CD4-positive, alpha-beta T cell treated with Interleukin-2 at 100 ng/mL for 4 hours (primary cell): ENCODE data around the gene AMZ1.

ENCODE experiments used
- DNase-seq: peaks from one replicate; pipeline ENCODE4 v3.0.0-alpha.2; 2020; ENCODE audit warnings: low spot score

AMZ1 gene

GRCh38 chr7:2651847-2652735 is 35.9 kb upstream of the AMZ1 start:
- DNase-seq = no peak

- no peak for DNase-seq
Measured at GRCh38 chr7:2652736-2653060, 35.3 kb upstream of the AMZ1 start.

DNA sequence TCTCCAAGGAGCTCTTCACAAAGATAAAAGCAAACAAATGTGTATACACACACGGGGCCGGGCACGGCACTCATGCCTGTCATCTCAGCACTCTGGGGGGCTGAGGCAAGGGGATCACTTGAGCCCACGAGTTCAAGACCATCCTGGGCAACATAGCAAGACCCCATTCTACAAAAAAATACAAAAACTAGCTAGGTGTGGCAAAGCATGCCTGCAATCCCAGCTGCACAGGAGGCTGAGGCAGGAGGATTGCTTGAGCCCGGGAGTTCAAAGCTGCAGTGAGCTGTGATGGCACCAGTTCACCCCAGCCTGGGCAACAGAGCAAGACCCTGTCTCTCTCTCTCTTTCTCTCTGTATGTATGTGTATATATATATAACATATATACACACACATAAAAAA is 33.9 kb upstream of the AMZ1 start:
- no peak for DNase-seq

DNA sequence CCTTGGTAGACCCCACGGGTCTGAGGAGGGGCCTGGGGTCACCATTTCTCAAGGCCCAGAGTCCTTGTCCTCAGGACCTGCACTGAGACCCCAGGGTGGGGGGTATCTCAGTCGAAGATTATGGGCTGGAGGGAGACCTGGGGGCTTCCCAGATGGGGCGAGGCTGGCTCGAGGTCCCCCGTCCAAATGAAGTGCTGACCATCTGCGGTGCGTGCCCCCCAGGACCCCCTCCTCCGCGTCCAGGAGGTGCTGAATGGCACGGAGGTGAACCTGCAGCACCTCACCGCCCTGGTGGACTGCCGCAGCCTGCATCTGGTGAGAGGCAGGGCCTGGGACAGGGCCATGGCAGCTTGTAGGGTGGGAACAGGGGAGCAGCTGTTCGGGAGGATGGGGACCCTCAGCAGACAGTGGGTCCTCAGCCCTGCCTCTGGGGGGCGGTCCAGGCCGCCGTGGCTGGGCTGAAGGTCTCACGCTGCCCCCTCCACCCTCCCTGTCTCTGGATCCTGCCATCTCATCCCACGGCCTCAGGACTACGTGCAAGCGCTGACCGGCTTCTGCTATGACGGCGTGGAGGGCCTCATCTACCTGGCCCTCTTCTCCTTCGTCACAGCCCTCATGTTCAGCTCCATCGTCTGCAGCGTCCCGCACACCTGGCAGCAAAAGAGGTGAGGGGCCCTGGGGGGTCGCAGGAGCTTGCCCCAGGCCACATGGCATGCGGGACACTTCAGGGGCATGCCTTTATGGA is 32.0 kb upstream of the AMZ1 start:
- DNase-seq = no peak

- DNase-seq = no peak
Measured at GRCh38 chr7:2657208-2657607, 30.8 kb upstream of the AMZ1 start.

DNA sequence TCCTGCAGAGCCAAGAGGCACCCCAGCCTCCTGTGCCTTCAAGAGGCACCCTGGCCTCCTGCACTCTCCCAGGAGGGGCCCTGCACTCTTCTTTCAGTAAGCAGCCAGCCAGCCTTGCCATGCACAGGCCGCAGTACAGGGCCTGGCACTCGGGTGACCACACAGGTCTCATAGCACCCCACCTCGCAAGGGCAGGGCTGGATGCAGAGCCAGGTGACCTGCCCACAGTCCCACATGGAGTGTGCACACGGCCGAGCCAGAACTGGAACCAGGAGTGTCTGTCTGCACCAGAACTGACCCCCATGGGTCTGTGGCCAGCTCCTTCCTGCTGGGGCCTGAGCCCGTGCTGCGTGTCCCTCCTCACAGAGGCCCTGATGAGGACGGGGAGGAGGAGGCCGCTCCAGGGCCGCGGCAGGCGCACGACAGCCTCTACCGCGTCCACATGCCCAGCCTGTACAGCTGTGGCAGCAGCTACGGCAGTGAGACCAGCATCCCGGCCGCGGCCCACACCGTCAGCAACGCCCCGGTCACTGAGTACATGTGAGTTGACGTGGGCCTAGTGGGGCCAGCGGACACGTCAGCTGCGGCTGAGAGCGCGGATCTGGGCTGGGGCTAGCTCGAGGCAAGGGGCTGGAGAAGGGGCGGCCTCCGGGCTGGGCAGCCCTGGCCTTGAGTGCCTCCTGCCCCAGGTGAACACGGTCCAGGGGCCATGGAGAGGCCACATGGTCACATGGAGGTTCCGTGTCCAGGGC is 29.9 kb upstream of the AMZ1 start:
- no peak for DNase-seq

GRCh38 chr7:2658941-2659340 is 29.1 kb upstream of the AMZ1 start:
- no peak for DNase-seq

GRCh38 chr7:2659556-2660358 is 28.2 kb upstream of the AMZ1 start:
- no peak for DNase-seq

DNA sequence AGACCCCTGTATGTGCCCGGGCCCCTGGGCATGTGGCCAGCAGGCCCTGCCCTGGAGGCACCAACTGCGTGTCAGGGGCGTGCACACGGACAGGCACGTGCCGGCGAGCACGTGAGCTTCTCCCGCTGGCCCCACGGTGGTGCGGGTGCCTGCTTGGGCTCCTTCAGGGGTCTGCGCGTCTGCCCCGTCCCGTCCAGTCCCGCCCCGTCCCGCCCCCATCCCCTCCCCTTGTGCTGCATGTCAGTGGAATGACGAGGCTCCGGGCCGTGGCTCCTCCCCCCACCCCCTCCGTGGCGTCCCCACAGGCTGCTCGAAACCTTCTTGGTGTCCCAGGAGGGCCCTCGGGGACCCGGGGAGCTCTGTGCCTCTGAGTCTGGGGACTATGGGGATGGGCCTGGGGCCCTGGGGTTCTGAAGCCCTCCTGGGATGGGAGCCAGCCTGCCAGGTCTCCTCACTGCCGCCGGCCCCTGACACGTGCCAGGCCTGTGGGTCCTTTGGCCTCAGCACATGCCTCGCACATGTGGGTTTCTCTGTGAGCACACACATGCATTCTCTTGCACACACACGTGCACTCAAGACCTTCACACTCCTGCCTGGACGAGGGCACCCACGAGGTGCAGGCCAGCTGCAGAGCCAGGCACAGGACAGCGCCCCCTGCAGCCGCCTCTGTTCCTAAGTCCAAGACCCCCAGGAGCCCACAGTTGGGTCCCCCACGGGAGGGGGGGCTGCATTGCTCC is 27.5 kb upstream of the AMZ1 start:
- no peak for DNase-seq

DNA sequence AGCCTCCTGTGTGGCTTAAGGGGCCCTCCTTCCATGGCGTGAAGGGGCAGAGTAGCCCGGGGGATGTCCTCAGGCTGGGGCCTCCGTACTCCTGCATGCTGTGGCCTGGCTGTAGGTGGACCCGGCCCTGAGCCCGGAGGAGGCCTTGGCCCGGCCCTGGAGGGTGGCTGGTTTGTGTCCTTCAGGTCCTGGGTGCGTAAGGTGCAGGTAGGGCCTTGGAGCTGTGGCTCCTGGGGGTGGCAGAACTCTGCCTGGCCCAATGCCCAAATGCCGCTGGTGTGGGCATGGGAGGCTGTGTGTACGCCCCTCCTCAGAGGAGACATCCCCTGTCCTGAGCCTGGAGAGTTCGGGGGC is 26.9 kb upstream of the AMZ1 start:
- DNase-seq = no peak

- DNase-seq = no peak
Measured at GRCh38 chr7:2661602-2662272, 26.3 kb upstream of the AMZ1 start.

- no peak for DNase-seq
Measured at GRCh38 chr7:2662273-2663120, 25.5 kb upstream of the AMZ1 start.

DNA sequence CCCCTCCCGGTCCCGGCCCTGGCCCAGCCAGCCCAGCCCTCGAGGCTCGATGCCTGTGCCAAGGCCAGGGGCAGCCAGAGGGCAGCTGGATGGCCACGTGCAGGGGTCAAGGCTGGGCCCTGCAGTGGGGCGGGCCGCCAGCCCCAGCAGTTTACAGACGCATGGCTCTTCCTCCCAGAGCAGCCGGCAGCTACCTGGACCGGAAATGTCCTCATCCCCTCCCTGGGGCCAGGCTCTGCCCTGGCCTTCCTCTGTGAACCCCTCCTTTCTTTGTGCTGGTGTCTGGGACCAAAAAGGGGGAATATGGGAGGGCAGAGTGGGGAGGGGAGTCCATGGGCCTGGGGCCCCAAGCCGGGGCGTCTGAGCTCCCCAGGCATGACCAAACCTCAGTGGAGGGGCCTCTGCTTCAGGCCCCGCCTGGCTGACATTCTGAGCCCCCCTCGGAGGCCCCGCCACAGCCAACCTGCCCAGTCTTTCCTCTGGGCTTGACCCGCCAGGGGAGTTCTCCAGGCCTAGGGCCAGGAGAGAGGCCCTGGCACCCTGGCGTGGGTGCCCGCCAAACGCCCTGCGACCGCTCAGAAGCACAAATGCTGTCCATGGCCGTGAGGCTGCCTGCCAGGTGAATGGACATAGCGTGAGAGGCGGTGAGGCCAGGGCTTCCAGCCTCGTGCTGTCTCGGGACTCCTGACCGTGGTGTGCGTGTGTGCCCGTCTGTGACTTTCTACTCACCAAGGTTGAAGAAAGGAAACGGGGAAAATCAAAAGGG is 24.7 kb upstream of the AMZ1 start:
- DNase-seq = no peak

GRCh38 chr7:2663960-2664359 is 24.0 kb upstream of the AMZ1 start:
- DNase-seq = no peak

GRCh38 chr7:2665359-2665791 is 22.6 kb upstream of the AMZ1 start:
- DNase-seq = no peak

DNA sequence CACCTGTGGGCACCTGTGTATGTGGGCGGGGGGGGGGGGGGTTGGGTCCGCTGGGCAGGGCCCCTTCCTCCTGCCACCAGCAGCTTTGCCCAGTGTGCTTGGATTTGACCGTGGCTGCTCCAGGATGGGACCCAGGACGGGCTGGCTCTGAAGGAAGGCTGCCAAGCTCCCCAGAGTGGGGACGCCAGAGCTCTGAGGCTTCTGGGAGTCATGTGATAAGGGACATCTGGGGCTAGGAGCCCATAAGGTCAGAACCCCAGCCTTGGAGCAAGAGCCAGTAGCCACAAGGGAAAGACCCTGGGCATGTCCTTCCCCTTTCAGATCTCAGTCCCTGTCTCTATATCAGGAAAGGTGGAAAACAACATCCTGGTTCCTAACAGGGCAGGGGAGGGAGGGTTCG is 21.8 kb upstream of the AMZ1 start:
- no peak for DNase-seq

- no peak for DNase-seq
Measured at GRCh38 chr7:2666588-2667250, 21.3 kb upstream of the AMZ1 start.

- no peak for DNase-seq
Measured at GRCh38 chr7:2667843-2668242, 20.2 kb upstream of the AMZ1 start.

GRCh38 chr7:2668401-2668800 is 19.6 kb upstream of the AMZ1 start:
- DNase-seq = no peak
